Measurements from ENCODE around the gene RFX8. TPM values are rescaled to one million over a fixed set of nuclear protein-coding genes. Genes with fewer than 3 reads are reported as not detected.

Gene RFX8
- polyA plus RNA-seq, 1 of the 3 experiments (the other 2 are of a cell fraction) = 0.07 TPM

DNA sequence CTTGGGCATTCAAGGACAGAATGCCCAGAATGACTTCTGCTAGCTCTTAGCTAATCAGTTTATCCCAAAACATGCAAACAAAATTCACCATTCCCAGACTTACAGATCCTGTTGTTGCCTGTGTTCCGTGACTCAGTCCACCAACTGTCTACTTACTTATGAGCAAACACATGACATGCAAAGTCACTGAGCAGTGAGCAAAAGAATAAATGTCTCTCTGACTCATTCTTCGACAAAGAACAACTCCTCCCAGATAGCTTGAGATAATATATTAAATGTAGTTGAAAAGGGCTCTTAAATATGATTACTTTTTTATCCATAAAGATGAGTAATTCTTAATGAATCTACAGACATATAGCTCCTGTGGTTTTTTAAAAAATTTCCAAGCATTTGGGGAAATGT lies 78.6 kb downstream of the RFX8 start (continued):
- TF ChIP-seq, protein P1, sequence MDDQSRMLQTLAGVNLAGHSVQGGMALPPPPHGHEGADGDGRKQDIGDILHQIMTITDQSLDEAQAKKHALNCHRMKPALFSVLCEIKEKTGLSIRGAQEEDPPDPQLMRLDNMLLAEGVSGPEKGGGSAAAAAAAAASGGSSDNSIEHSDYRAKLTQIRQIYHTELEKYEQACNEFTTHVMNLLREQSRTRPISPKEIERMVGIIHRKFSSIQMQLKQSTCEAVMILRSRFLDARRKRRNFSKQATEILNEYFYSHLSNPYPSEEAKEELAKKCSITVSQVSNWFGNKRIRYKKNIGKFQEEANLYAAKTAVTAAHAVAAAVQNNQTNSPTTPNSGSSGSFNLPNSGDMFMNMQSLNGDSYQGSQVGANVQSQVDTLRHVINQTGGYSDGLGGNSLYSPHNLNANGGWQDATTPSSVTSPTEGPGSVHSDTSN (IDR thresholded peaks at IDR 0.05) = peak; percentile 78
- 0 out of 2 replicates have a peak, but pooled peaks have one; percentile 19 for TF ChIP-seq MEF2A (IDR thresholded peaks at IDR 0.05; ENCODE audit: borderline replicate concordance, low read depth)

DNA sequence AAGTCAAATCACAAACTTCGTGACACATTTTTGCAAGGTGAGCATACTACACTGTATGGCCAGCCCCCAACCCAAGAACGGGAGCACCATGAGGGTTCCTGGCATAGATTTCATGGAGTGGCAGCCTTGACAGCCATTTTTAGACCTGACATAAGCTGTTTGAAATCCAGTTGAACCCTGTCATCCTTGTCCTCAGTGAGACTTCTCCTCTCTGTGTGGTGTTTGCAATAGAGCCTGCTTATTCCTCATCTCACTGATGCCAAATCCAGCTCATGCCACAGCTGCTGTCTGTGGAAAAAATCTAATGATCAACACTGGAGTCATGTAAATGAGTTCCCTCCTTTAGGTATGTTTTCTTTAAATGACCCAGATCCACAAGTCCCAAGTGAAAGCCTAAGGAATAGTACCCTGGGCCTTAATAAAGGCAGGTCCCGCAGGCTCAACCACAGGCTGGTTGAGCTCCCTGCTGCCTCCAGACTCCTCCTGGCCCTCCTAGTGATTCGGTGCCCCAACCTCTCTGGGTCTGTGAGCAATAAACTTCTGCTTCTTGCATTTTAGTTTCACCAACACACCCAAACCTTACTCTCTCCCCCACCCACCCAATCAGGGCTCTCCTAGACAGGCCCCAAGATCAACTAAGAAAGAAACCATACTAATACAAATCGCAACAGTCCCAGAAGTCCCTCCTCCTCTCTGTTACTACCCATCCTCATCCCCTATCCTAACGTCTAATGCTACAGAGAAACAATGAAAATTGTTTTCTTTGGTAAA lies 79.2 kb downstream of the RFX8 start:
- DNase-seq = no peak
- peaks cover 0 to 8% of the 10 kb centered on the region in 2 experiments; a peak in 2 of 4 replicates for H3K4me1 ChIP-seq (ENCODE audit: control insufficient read depth in 1 of 2, insufficient read depth in 2 of 2, low read depth in 1 of 2, low read length in 1 of 2)
- peak overlapping the region in 1 of 2 experiments; percentile 88; a peak in 3 of 4 replicates for H3K27ac ChIP-seq (ENCODE audit: low read depth in 2 of 2, low read length in 1 of 2)
- no peaks in the 10 kb centered on the region for H3K9me2 ChIP-seq
- H3K9me3 ChIP-seq = no peaks in the 10 kb centered on the region
- 61% methylated on average over 6 of the region's 6 CpGs for WGBS (ENCODE audit: low lambda C conversion rate)
- H3K79me2 ChIP-seq (ENCODE audit: insufficient read depth) = no peaks in the 10 kb centered on the region
- H3K27me3 ChIP-seq (ENCODE audit: insufficient read depth) = no peaks in the 10 kb centered on the region
- no peaks in the 10 kb centered on the region for H3K36me3 ChIP-seq (replicated peaks in 1 of 2; ENCODE audit: control insufficient read depth in 1 of 2, insufficient read depth in 2 of 2, low read length in 1 of 2)
- peak overlapping the region; percentile 53; the same call in 1 of the 2 replicates for H3K9ac ChIP-seq
- TF ChIP-seq FOSL2 (IDR thresholded peaks at IDR 0.05; ENCODE audit: borderline replicate concordance, low read depth) (no peak), CHD2 (IDR thresholded peaks at IDR 0.05; ENCODE audit: low read length, partially characterized antibody) (no peak), SMC3 (IDR thresholded peaks at IDR 0.05; ENCODE audit: low read depth, low read length) (no peak), MEF2A (IDR thresholded peaks at IDR 0.05; ENCODE audit: borderline replicate concordance, low read depth) (no peak), MXI1 (IDR thresholded peaks at IDR 0.05; ENCODE audit: low read depth, low read length) (no peak), SIN3A (IDR thresholded peaks at IDR 0.05; ENCODE audit: borderline replicate concordance, low read depth, low read length) (no peak), TEAD4 (IDR thresholded peaks at IDR 0.05; ENCODE audit: borderline replicate concordance, insufficient read depth) (no peak), POLR2AphosphoS5 (IDR thresholded peaks at IDR 0.05; ENCODE audit: low read depth, low read length) (no peak), NRF1 (IDR thresholded peaks at IDR 0.05; ENCODE audit: low read depth, low read length) (no peak), EP300 (IDR thresholded peaks at IDR 0.05; ENCODE audit: borderline replicate concordance in 1 of 2, low read depth in 1 of 2, low read length in 1 of 2) (no peak), YY1 (IDR thresholded peaks at IDR 0.05; ENCODE audit: low read depth) (no peak), JUND (IDR thresholded peaks at IDR 0.05) (no peak), RCOR1 (IDR thresholded peaks at IDR 0.05; ENCODE audit: low read length) (no peak), EZH2phosphoT487 (IDR thresholded peaks at IDR 0.05; ENCODE audit: borderline replicate concordance, low read depth) (no peak)
- TF ChIP-seq, protein P2, sequence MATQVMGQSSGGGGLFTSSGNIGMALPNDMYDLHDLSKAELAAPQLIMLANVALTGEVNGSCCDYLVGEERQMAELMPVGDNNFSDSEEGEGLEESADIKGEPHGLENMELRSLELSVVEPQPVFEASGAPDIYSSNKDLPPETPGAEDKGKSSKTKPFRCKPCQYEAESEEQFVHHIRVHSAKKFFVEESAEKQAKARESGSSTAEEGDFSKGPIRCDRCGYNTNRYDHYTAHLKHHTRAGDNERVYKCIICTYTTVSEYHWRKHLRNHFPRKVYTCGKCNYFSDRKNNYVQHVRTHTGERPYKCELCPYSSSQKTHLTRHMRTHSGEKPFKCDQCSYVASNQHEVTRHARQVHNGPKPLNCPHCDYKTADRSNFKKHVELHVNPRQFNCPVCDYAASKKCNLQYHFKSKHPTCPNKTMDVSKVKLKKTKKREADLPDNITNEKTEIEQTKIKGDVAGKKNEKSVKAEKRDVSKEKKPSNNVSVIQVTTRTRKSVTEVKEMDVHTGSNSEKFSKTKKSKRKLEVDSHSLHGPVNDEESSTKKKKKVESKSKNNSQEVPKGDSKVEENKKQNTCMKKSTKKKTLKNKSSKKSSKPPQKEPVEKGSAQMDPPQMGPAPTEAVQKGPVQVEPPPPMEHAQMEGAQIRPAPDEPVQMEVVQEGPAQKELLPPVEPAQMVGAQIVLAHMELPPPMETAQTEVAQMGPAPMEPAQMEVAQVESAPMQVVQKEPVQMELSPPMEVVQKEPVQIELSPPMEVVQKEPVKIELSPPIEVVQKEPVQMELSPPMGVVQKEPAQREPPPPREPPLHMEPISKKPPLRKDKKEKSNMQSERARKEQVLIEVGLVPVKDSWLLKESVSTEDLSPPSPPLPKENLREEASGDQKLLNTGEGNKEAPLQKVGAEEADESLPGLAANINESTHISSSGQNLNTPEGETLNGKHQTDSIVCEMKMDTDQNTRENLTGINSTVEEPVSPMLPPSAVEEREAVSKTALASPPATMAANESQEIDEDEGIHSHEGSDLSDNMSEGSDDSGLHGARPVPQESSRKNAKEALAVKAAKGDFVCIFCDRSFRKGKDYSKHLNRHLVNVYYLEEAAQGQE (IDR thresholded peaks at IDR 0.05; ENCODE audit: low read depth, low read length) = no peak
- peaks cover 15% of the 10 kb centered on the region for H3F3A ChIP-seq (replicated peaks; ENCODE audit: insufficient read depth)
- ChIA-PET POLR2A (interaction anchor here (0.7 kb wide), 1 partner anchor 1555 kb away, joined by 3 read pairs; no protein-coding TSS in a partner anchor), CTCF (interaction anchor here (0.8 to 5.4 kb wide), 3 partner anchors 8 to 56 kb away, joined by 4 to 34 read pairs (median 6); partner anchors contain the start of gene CREG2)
- peak overlapping the region; percentile 61 for H3K4me2 ChIP-seq
- H2AFZ ChIP-seq (ENCODE audit: low read depth) = peak overlapping the region; percentile 75
- peak overlapping the region; percentile 6 to 23; a peak in 3 of 4 replicates for H3K4me3 ChIP-seq (ENCODE audit: low read depth in 2 of 2, low read length in 1 of 2)
- H4K20me1 ChIP-seq (ENCODE audit: insufficient read depth) = no peaks in the 10 kb centered on the region

Data from SK-N-SH (cell line).